Activated naive CD4-positive, alpha-beta T cell treated with Interleukin-2 at 50 U/mL for 16 hours (primary cell): ENCODE measurements around the gene NID1.
"Not testable (repeated sequence)": the region's sequence is repeated elsewhere in the genome, so short reads cannot be mapped to it uniquely, and the experiment has no call there.

Experiments used
- DNase-seq: peaks from one replicate; pipeline ENCODE4 v3.0.0-alpha.2; 2020

The NID1 gene

GRCh38 chr1:236095705-236096520 is 31.0 kb upstream of the NID1 start:
- DNase-seq, result no peak

GRCh38 chr1:236092899-236093298 is 28.0 kb upstream of the NID1 start:
- no peak for DNase-seq

DNA sequence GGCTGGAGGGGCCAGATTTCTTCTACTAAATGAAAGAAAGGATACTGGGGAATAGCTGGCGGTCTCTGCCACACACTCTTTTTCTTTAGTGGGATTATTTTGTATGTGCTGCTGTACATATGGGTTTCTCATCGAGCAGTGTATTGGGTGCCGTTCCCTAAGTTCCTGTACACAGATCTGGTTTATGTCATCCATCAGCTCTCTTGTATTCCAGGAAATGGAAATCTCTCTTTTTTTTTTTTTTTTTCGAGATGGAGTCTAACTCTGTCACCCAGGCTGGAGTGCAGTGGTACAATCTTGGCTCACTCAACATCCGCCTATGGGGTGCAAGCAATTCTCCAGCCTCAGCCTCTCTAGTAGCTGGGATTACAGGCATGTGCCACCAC is 27.0 kb upstream of the NID1 start:
- no peak for DNase-seq

DNA sequence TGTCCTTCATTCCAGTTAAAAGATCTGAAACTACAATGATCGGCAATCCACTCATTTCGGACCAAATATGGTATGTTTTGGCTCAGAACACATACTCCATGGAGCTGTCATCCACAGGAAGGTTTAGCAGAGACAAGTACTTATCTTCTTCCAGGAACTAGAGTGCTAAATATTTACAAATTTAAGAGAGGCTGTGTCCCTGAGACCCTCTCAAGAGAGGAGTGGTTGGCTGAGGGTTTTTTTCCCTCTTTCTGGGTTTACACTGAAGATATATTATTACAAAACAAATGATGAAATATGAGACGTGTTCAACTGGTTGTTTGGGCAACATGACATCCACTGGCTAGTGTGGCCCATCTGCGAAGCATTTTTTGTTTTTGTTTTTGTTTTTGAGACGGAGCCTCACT is 25.9 kb upstream of the NID1 start:
- DNase-seq, result no peak

DNA sequence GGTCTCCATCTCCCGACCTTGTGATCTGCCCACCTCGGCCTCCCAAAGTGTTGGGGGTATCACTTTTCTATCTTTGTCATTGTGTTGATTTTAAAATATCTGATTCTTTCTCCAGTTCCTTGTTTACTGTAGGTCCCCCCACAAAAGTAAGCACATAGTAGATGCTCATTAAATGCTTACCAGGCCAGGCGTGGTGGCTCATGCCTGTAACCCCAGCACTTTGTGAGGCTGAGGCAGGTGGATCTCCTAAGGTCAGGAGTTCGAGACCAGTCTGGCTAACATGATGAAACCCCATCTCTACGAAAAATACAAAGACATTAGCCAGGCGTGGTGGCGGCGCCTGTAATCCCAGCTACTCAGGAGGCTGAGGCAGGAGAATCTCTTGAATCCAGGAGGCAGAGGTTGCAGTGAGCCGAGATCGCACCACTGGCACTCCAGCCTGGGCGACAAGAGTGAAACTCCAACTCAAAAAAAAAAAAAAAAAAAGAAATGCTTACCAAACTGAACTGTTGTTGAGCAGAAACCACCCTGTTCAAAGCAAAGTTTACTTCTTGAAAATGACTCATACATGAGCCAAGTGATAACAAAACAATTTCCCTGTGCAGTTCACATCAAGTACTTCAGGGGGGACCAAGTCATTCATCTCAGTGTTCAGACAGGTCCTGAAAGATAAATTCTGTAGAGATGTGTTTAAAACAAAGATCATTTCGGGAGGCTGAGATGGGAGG is 24.3 kb upstream of the NID1 start:
- no peak for DNase-seq

GRCh38 chr1:236086537-236086936 is 21.6 kb upstream of the NID1 start:
- no peak for DNase-seq

GRCh38 chr1:236085545-236086159 is 20.8 kb upstream of the NID1 start:
- no peak for DNase-seq

DNA sequence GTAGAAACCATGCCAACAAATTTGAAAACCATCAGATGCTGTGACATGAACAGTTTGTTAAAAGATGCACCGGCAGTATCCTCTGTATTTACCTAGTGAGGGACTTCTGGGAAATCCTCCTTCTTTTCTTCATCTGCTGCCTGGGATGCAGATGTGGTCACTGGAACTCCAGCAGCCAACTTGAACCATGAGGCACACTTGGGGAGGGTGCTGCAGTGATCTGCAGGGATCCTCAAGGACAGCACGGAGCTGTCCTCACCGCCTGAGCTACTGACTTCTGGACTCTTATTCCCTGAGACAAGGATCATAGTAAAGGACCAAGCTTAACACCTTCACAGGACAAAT is 19.5 kb upstream of the NID1 start:
- no peak for DNase-seq

DNA sequence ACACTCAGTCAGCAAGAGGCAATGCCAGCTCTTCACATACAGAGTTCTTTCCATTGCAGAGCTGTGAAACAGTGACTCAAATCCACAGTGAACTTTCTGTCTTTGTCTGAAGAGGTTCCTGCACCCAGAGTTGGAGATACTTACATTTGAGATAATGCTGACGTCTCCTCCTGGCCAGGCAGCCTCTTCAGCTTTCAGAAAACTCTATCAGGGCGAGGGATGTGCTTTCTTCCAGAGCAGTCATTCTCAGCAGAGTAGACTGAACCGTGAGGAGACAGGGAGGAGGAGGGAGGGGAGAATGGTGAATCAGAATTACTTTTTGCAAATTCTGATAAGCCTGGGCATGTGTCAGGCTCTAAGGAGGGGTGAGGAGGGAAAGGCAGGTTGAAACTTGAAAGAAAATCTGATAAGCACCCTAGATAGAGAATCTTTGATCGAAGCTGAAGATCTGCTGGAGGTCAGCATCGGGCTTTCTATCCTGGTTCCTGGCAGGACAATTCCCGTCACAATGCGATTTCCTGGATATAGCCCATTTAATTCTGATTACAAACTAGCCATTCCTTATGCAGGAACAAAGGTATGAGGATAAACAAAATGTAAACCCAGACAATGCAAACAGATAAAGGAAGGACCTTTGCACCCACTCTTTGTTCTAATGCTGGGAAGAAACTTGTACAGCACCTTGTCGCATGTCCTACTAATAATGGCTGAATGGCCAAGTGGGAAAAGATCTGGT is 18.9 kb upstream of the NID1 start:
- no peak for DNase-seq

DNA sequence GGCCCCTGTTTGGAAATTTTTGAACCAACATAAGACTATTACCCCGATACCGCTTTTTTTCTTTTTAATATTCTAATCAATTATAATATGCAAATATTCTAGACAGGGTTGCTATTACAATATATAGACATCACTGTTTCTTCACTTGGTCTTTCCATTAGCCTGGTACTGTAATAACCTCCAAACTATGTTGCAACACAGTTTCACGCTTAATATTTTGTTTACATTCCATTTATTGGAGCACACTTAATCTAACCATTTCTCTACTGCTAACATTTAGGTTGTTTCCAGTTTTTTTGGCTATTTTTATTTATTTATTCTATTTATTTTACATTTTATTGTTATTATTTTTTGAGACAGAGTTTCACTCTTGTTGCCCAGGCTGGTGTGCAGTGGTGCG is 17.6 kb upstream of the NID1 start:
- no peak for DNase-seq

DNA sequence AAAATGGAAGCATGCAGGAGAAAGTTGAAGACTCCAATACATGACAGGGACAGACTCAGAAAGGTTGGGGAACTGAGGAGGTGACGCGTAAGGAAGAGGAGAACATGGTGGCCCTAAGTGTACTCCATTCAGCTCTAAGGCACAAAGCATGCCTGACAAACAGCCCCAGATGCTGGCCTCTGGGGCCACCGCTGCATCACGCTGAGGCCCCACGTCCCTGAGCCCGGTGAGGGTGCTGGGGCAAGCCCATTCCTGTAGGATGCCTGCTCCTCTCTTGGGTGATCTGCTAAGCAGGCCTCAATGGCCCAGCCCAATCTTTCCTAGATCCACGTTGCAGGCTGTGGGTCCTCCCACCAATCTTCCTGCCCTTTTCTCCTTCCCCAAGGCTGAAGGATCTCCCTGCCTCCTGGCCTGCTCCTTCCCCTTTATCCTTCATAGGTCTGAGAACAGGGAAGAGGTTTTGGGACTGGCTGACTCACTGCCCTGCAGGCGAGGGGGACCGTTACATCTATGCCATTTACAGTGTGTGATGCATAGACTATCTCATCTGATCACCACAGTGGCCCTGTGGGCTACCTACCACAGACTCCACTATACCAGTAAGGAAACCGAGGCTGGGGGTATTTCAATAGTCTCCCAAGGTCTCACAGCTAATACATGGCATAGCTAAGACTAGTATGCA is 16.8 kb upstream of the NID1 start:
- no peak for DNase-seq

GRCh38 chr1:236079703-236080102 is 14.8 kb upstream of the NID1 start:
- no peak for DNase-seq

DNA sequence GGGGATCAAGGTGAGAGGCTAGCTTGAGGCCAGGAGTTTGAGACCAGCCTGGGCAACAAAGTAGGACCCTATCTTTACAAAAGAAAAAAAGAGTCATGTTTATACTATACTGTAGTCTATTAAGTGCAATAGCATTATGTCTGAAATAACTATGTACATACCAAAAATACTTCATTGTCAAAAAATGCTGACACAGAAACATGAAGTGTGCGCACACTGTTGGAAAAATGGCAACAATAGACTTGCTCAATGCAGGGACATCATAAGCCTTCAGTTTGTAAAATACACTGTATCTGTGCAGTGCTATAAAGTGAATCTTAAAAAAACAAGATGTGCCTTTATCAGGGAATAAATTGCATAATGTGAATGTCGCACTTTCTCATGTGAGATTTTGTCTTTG is 14.1 kb upstream of the NID1 start:
- no peak for DNase-seq

DNA sequence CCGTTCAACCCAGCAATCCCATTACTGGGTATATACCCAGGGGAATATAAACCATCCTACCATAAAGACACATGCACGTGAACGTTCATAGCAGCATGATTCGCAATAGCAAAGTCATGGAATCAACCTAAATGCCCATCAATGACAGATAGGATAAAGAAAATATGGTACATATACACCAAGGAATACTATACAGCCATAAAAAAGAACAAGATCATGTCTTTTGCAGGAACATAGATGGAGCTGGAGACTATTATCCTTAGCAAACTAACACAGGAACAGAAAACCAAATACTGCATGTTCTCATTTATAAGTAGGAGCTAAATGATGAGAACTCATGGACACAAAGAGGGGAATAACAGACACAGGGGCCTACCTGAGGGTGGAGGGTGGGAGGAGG is 13.2 kb upstream of the NID1 start:
- not testable (repeated sequence) for DNase-seq

GRCh38 chr1:236075848-236076247 is 11.0 kb upstream of the NID1 start:
- DNase-seq, result no peak

- no peak for DNase-seq
Measured at GRCh38 chr1:236073307-236073897, 8.5 kb upstream of the NID1 start.

- no peak for DNase-seq
Measured at GRCh38 chr1:236072001-236072400, 7.1 kb upstream of the NID1 start.

DNA sequence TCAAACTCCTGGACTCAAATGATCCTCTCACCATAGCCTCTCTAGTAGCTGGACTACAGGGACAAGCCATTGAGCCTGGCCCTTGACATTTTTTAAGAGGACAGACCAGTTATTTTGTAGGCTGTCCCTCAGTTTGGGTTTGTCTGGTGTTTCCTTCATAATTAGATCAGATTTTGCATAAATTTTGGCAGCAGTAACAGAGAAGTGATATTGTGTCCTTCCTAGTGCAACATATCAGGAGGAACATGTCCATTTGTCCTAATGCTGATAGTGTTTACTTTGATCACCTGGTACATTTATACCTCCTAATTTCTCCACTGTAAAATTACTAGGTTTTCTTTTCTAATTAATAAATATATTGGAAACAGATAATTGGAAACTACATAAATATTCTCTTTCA is 5.9 kb upstream of the NID1 start:
- DNase-seq, result no peak

- no peak for DNase-seq
Measured at GRCh38 chr1:236069796-236070195, 4.9 kb upstream of the NID1 start.

- DNase-seq, result no peak
Measured at GRCh38 chr1:236067854-236068454, 3.1 kb upstream of the NID1 start.

- DNase-seq, result peak; percentile 69
Measured at GRCh38 chr1:236066828-236067386, 2.0 kb upstream of the NID1 start.

DNA sequence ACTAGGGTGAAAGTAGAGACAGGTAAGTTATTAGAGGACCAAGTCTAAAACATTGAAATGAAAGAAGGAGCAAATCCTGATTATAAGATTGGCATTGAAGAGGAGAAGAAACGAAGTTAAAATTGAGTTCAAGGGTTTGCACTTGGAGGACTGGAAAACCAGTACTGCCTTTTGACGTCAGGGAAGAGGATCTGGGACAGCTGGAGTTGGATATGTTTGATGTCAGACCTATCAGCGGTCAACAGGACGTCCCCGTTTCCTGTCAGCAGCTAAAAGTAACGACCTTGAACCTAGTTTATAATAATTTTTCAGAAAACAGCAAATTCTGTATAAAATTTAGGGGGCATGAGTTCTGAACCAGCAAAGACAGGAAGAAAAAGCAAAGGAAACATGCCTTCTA is 1.2 kb upstream of the NID1 start:
- DNase-seq, result no peak
